Activated CD4-positive, CD25-positive, alpha-beta regulatory T cell treated with anti-CD3 and anti-CD28 coated beads, Interleukin-2, amount 50 U/mL, for 24 hours (primary cell): ENCODE results near the gene ARMH4.
A peak's percentile ranks its signal among the peaks of the same experiment; 100 is the strongest.

Experiments
- ATAC-seq, 2 donors: fragments of 150-1000 bp; cut with Tn5 transposase; one replicate each; pipeline ENCODE4 v1.10.0; 2021; ENCODE audit warnings: mild to moderate bottlenecking in 1 of 2, moderate library complexity in 1 of 2

Gene ARMH4

GRCh38 chr14:58096731-58097130 lies 55.3 kb downstream of the ARMH4 start:
- ATAC-seq = no peak

GRCh38 chr14:58091883-58092630 lies 60.0 kb downstream of the ARMH4 start:
- no peak for ATAC-seq

GRCh38 chr14:58089612-58090011 lies 62.4 kb downstream of the ARMH4 start:
- no peak for ATAC-seq

- ATAC-seq = no peak
Measured at GRCh38 chr14:58088961-58089360, 63.1 kb downstream of the ARMH4 start.

GRCh38 chr14:58085877-58086276 lies 66.1 kb downstream of the ARMH4 start:
- no peak for ATAC-seq

- ATAC-seq = peak in 1 of 2 donors; percentile 25
Measured at GRCh38 chr14:58082491-58083098, 69.4 kb downstream of the ARMH4 start.

GRCh38 chr14:58082011-58082410 lies 70.0 kb downstream of the ARMH4 start:
- ATAC-seq = no peak

- no peak for ATAC-seq
Measured at GRCh38 chr14:58078471-58078870, 73.5 kb downstream of the ARMH4 start.

GRCh38 chr14:58078068-58078467 lies 73.9 kb downstream of the ARMH4 start:
- no peak for ATAC-seq

- ATAC-seq = no peak
Measured at GRCh38 chr14:58077621-58078020, 74.4 kb downstream of the ARMH4 start.

GRCh38 chr14:58073516-58073915 lies 78.5 kb downstream of the ARMH4 start:
- ATAC-seq = no peak

- ATAC-seq = peak; percentile 28 to 65
Measured at GRCh38 chr14:58072288-58073071, 79.5 kb downstream of the ARMH4 start.

- ATAC-seq = no peak
Measured at GRCh38 chr14:58071341-58071740, 80.7 kb downstream of the ARMH4 start.

- no peak for ATAC-seq
Measured at GRCh38 chr14:58068306-58068705, 83.7 kb downstream of the ARMH4 start.

- ATAC-seq = no peak
Measured at GRCh38 chr14:58066115-58066514, 85.9 kb downstream of the ARMH4 start.

GRCh38 chr14:58061581-58061980 lies 90.4 kb downstream of the ARMH4 start:
- no peak for ATAC-seq

GRCh38 chr14:58060898-58061297 lies 91.1 kb downstream of the ARMH4 start:
- no peak for ATAC-seq

GRCh38 chr14:58060077-58060476 lies 91.9 kb downstream of the ARMH4 start:
- no peak for ATAC-seq

- no peak for ATAC-seq
Measured at GRCh38 chr14:58059126-58059525, 92.9 kb downstream of the ARMH4 start.

- ATAC-seq = no peak
Measured at GRCh38 chr14:58055497-58056010, 96.5 kb downstream of the ARMH4 start.

GRCh38 chr14:58054100-58054499 lies 97.9 kb downstream of the ARMH4 start:
- no peak for ATAC-seq

- no peak for ATAC-seq
Measured at GRCh38 chr14:58048219-58048618, 103.8 kb downstream of the ARMH4 start.

GRCh38 chr14:58027904-58028303 lies 124.1 kb downstream of the ARMH4 start:
- ATAC-seq = no peak

GRCh38 chr14:58026967-58027366 lies 125.0 kb downstream of the ARMH4 start:
- no peak for ATAC-seq
